GM12878 (cell line): ENCODE results near the gene INSC. TPM values are rescaled to one million over a fixed set of nuclear protein-coding genes. Genes with fewer than 3 reads are reported as not detected.

Experiments used
- ATAC-seq: fragments of 200-7000 bp; cut with Tn5 transposase; 3 replicates; pipeline ENCODE4 v1.9.1; 2020; ENCODE audit warnings: mild to moderate bottlenecking, moderate library complexity
- BruUV-seq: library from RNA; stranded (reverse); fragments of 400-500 nt; replicated peaks from 2 replicates; lab custom pipeline; 2021; lab: Mats Ljungman, UMichigan
- CTCF ChIA-PET: fragments of 300-600 bp; sonication (Branson Sonifier 250); formaldehyde crosslinking; extraction: SDS; loops from one replicate; lab custom pipeline; 2021; ENCODE audit warnings: inconsistent platforms; lab: Yijun Ruan, JAX
- POLR2A ChIA-PET: fragments of 350-600 bp; formaldehyde crosslinking; extraction: SDS; loops from one replicate; lab custom pipeline; 2021; ENCODE audit warnings: inconsistent platforms; lab: Charles Lee
- RAD21 ChIA-PET: fragments of 300-600 bp; sonication (Branson Sonifier 250); formaldehyde crosslinking; loops from one replicate; lab custom pipeline; 2023; ENCODE audit warnings: antibody characterized with exemption; ENCODE audit not compliant: unreplicated experiment; lab: Charles Lee
- SMC1A ChIA-PET: fragments of 300-600 bp; sonication (Branson Sonifier 250); formaldehyde crosslinking; loops from one replicate; lab custom pipeline; 2023; ENCODE audit not compliant: unreplicated experiment, uncharacterized antibody; lab: Charles Lee
- DNase-seq: peaks from one replicate; pipeline ENCODE4 v3.0.0-alpha.2; 2011; ENCODE audit warnings: low read depth, low spot score
- FAIRE-seq: peaks from 3 replicates; lab custom pipeline; 2011; peaks lifted over from hg19 to GRCh38; lab: Jason Lieb, UNC
- H2AFZ ChIP-seq: 2 replicates; pipeline ENCODE4 v1.6.0; 2011; ENCODE audit warnings: low read depth, low read length, control low read depth; ENCODE audit not compliant: control insufficient read depth
- H3K27ac ChIP-seq: 2 replicates; pipeline ENCODE4 v1.5.1; 2011; ENCODE audit warnings: control low read depth; ENCODE audit not compliant: control insufficient read depth, insufficient read depth
- H3K27me3 ChIP-seq, 2 experiments: replicated peaks in 1 of 2; 2 replicates each; pipeline versions ENCODE4 v1.6.0 to v1.6.1; 2011; ENCODE audit warnings: low read length in 1 of 2; ENCODE audit not compliant: control insufficient read depth in 2 of 2, insufficient read depth in 2 of 2
- H3K36me3 ChIP-seq, 2 experiments: 2 replicates each; pipeline ENCODE4 v1.5.1; 2011; ENCODE audit warnings: low read length in 1 of 2; ENCODE audit not compliant: control insufficient read depth in 2 of 2, insufficient read depth in 2 of 2
- H3K4me1 ChIP-seq: 2 replicates; pipeline ENCODE4 v1.6.1; 2011; ENCODE audit warnings: mild to moderate bottlenecking, low read length, moderate library complexity, mixed read lengths; ENCODE audit not compliant: control insufficient read depth, insufficient read depth
- H3K4me2 ChIP-seq: 2 replicates; pipeline ENCODE4 v1.6.0; 2011; ENCODE audit warnings: control low read depth; ENCODE audit not compliant: control insufficient read depth, insufficient read depth
- H3K4me3 ChIP-seq: fragments of 200-600 bp; sonication (generic); 2 replicates; pipeline ENCODE4 v1.5.1; 2016
- H3K79me2 ChIP-seq: 2 replicates; pipeline ENCODE4 v1.6.0; 2011; ENCODE audit warnings: low read length; ENCODE audit not compliant: control insufficient read depth, insufficient read depth
- H3K9ac ChIP-seq: 2 replicates; pipeline ENCODE4 v1.8.0; 2011; ENCODE audit warnings: low read length, control low read depth, mixed read lengths; ENCODE audit not compliant: control insufficient read depth, insufficient read depth
- H3K9me3 ChIP-seq: replicated peaks from 3 replicates; pipeline ENCODE4 v1.5.1; 2011; ENCODE audit warnings: mild to moderate bottlenecking, low read length; ENCODE audit not compliant: control insufficient read depth, insufficient read depth
- H4K20me1 ChIP-seq: 2 replicates; pipeline ENCODE4 v1.6.0; 2011; ENCODE audit not compliant: control insufficient read depth, insufficient read depth
- CEBPB ChIP-seq, 2 experiments: fragments of 150-350 bp in 1 of 2; IDR thresholded peaks; 2 replicates each; pipeline ENCODE4 v1.6.1; 2012 to 2014; ENCODE audit warnings: low read depth in 2 of 2, low read length in 2 of 2, borderline replicate concordance in 1 of 2, inconsistent platforms in 1 of 2
- EGR1 ChIP-seq, 2 experiments: IDR thresholded peaks; 1 replicate in 1 of 2; 2 replicates in 1 of 2; pipeline ENCODE4 v1.6.1; 2011 to 2012; ENCODE audit warnings: low read depth in 2 of 2, low read length in 2 of 2, borderline replicate concordance in 1 of 2, mild to moderate bottlenecking in 1 of 2, moderate library complexity in 1 of 2
- EP300 ChIP-seq, 2 experiments: fragments of 150-350 bp in 1 of 2; IDR thresholded peaks; 2 replicates each; pipeline ENCODE4 v1.6.1; 2011 to 2012; ENCODE audit warnings: low read depth in 2 of 2, low read length in 2 of 2, borderline replicate concordance in 1 of 2, improper control_type of control experiment in 1 of 2, inconsistent platforms in 1 of 2; ENCODE audit not compliant: control insufficient read depth in 1 of 2
- FOXK2 ChIP-seq: fragments of 450-650 bp; IDR thresholded peaks from 2 replicates; pipeline ENCODE4 v1.6.1; 2017; ENCODE audit warnings: mild to moderate bottlenecking, moderate library complexity
- IRF3 ChIP-seq: fragments of 450-650 bp; IDR thresholded peaks from 2 replicates; pipeline ENCODE4 v1.6.1; 2014; ENCODE audit warnings: mild to moderate bottlenecking
- MEF2A ChIP-seq: IDR thresholded peaks from 2 replicates; pipeline ENCODE4 v1.6.1; 2011; ENCODE audit warnings: low read depth, mild to moderate bottlenecking, low read length, moderate library complexity; ENCODE audit not compliant: insufficient read depth
- POLR2AphosphoS2 ChIP-seq: IDR thresholded peaks from 2 replicates; pipeline ENCODE4 v1.6.1; 2011; ENCODE audit warnings: low read depth, mild to moderate bottlenecking, low read length, improper control_type of control experiment, moderate library complexity
- RFX5 ChIP-seq: IDR thresholded peaks from 2 replicates; pipeline ENCODE4 v1.6.1; 2011; ENCODE audit warnings: low read depth, low read length, improper control_type of control experiment
- SIX5 ChIP-seq: IDR thresholded peaks from 2 replicates; pipeline ENCODE4 v1.6.1; 2011; ENCODE audit warnings: mild to moderate bottlenecking, low read depth, low read length, moderate library complexity; ENCODE audit not compliant: severe bottlenecking
- SMAD1 ChIP-seq: fragments of 450-650 bp; IDR thresholded peaks from 2 replicates; pipeline ENCODE4 v1.6.1; 2018; ENCODE audit warnings: mild to moderate bottlenecking, low read depth; ENCODE audit not compliant: partially characterized antibody
- STAT3 ChIP-seq: IDR thresholded peaks from 2 replicates; pipeline ENCODE4 v1.6.1; 2011; ENCODE audit warnings: low read depth, low read length, improper control_type of control experiment
- TARDBP ChIP-seq: IDR thresholded peaks from 2 replicates; pipeline ENCODE4 v1.6.1; 2016; ENCODE audit warnings: borderline replicate concordance
- ZNF687 ChIP-seq: fragments of 450-650 bp; IDR thresholded peaks from 2 replicates; pipeline ENCODE4 v1.6.1; 2017; ENCODE audit warnings: mild to moderate bottlenecking, moderate library complexity
- ZZZ3 ChIP-seq: IDR thresholded peaks from 2 replicates; pipeline ENCODE4 v1.6.1; 2011; ENCODE audit warnings: low read depth; ENCODE audit not compliant: control insufficient read depth, insufficient read length
- in situ Hi-C: fragments of 300-500 bp; cut with MboI; formaldehyde crosslinking; loops from 9 replicates; pipeline ENCODE4 v1.14.3; 2018; ENCODE audit warnings: mixed read lengths
- intact Hi-C: fragments of 100-400 bp; cut with micrococcal nuclease; formaldehyde crosslinking; loops from one replicate; pipeline ENCODE4 v1.14.2; 2022; ENCODE audit not compliant: unreplicated experiment
- polyA plus RNA-seq, 11 experiments: library from polyadenylated mRNA; depleted of rRNA in 4 of 11; unstranded in 6 of 11; stranded (reverse) in 5 of 11; fragments of >200 nt; fragmentation: Nextera tagmentation in 4 of 11; fragmentation: Illumina TruSeq in 1 of 11; extraction: Ambion mirVana in 4 of 11; extraction: Trizol in 1 of 11; gene quantifications; 1 replicate in 1 of 11; 2 replicates in 10 of 11; pipeline versions ENCODE4 v1.2.1 to v1.2.3, GENCODE V29; 2011 to 2016; ENCODE audit warnings: inconsistent platforms in 2 of 11, missing spikeins in 2 of 11, low read depth in 1 of 11
- total RNA-seq, 4 experiments: library from RNA; depleted of rRNA in 3 of 4; stranded (reverse); fragments of >200 nt in 3 of 4; fragmentation: Illumina TruSeq in 1 of 4; extraction: Trizol in 1 of 4; gene quantifications; 2 replicates each; pipeline versions ENCODE4 v1.2.1 to v1.2.3, GENCODE V29; 2013 to 2021

The INSC gene
- total and polyA plus RNA-seq, 10 of the 15 experiments (the other 5 are each of a cell fraction or from before 2014, with no cell fraction given): 0.13 to 0.33 TPM; not detected in 8

GRCh38 chr11:15266999-15267398 lies 152.3 kb downstream of the INSC start (continued):
- TF ChIP-seq RFX5 (no peak), ZNF687 (no peak), EGR1 (IDR thresholded peaks at IDR 0.05; ENCODE audit: borderline replicate concordance in 1 of 2, low read depth in 2 of 2, low read length in 2 of 2) (no peak), SIX5 (no peak)

GRCh38 chr11:15268598-15268997 lies 153.9 kb downstream of the INSC start:
- in situ Hi-C loops (no loop called here), intact Hi-C loops (no loop called here)
- Histone ChIP-seq H3K4me1 (no peaks in the 10 kb centered on the region), H3K27me3 (no peaks in the 10 kb centered on the region), H4K20me1 (no peaks in the 10 kb centered on the region), H2AFZ (no peak overlapping the region), H3K4me3 (no peak overlapping the region), H3K27ac (no peak overlapping the region), H3K9ac (no peak overlapping the region), H3K79me2 (no peaks in the 10 kb centered on the region), H3K36me3 (no peaks in the 10 kb centered on the region), H3K9me3 (no peaks in the 10 kb centered on the region), H3K4me2 (no peak overlapping the region)
- ChIA-PET CTCF (no interaction called here), POLR2A (no interaction called here), RAD21 (no interaction called here), SMC1A (no interaction called here)
- DNase-seq: no peak
- BruUV-seq: no TSS peak
- no peak for ATAC-seq
- FAIRE-seq: no peak
- TF ChIP-seq SIX5 (no peak), FOXK2 (no peak), STAT3 (no peak), POLR2AphosphoS2 (no peak), MEF2A (no peak), EP300 (IDR thresholded peaks at IDR 0.05; ENCODE audit: borderline replicate concordance in 1 of 2, control insufficient read depth in 1 of 2, low read depth in 2 of 2, low read length in 2 of 2) (no peak), SMAD1 (no peak), CEBPB (IDR thresholded peaks at IDR 0.05; ENCODE audit: borderline replicate concordance in 1 of 2, low read depth in 2 of 2, low read length in 2 of 2) (no peak), TARDBP (no peak), ZNF687 (no peak), IRF3 (no peak), ZZZ3 (no peak)
